ENCODE measurements around the gene PCARE.

GRCh38 chr2:29112379-29112778 is 38.1 kb upstream of the PCARE start:
- no peak for TF ChIP-seq POLR2AphosphoS5 (IDR thresholded peaks at IDR 0.05)
- no peak for TF ChIP-seq POLR2A (IDR thresholded peaks at IDR 0.05)
- no peak for TF ChIP-seq CTCF (IDR thresholded peaks at IDR 0.05)

Measured in sigmoid colon (tissue), 4 donors.